Mesenchymal stem cell (in vitro differentiated cells and primary cell): ENCODE results near the gene RGL3.

Experiments used
- DNase-seq: peaks from one replicate; pipeline ENCODE4 v3.0.0-alpha.2; 2013
- H2AFZ ChIP-seq: one replicate; pipeline ENCODE4 v1.6.1; 2013; ENCODE audit warnings: low read depth, mild to moderate bottlenecking, control low read depth, inconsistent platforms, low read length, moderate library complexity
- H2AK5ac ChIP-seq: 2 replicates; pipeline ENCODE4 v1.6.1; 2013; ENCODE audit warnings: low read length, moderate library complexity, mild to moderate bottlenecking, inconsistent platforms; ENCODE audit not compliant: severe bottlenecking
- H2BK120ac ChIP-seq: one replicate; pipeline ENCODE4 v1.6.1; 2013; ENCODE audit warnings: low read depth, mild to moderate bottlenecking, inconsistent platforms, low read length, moderate library complexity
- H2BK12ac ChIP-seq, 2 experiments: one replicate each; pipeline ENCODE4 v1.6.1; 2013; ENCODE audit warnings: inconsistent platforms in 2 of 2, low read length in 2 of 2, mild to moderate bottlenecking in 2 of 2, moderate library complexity in 2 of 2, control low read depth in 1 of 2
- H2BK15ac ChIP-seq: one replicate; pipeline ENCODE4 v1.6.1; 2013; ENCODE audit warnings: mild to moderate bottlenecking, low read depth, inconsistent platforms; ENCODE audit not compliant: poor library complexity, severe bottlenecking
- H2BK5ac ChIP-seq: 2 replicates; pipeline ENCODE4 v1.6.1; 2013; ENCODE audit warnings: low read depth, mild to moderate bottlenecking, low read length, control low read depth, inconsistent platforms; ENCODE audit not compliant: poor library complexity, severe bottlenecking
- H3K14ac ChIP-seq, 2 experiments: one replicate each; pipeline ENCODE4 v1.6.1; 2013; ENCODE audit warnings: inconsistent platforms in 2 of 2, low read length in 2 of 2, control low read depth in 1 of 2, mild to moderate bottlenecking in 1 of 2, moderate library complexity in 1 of 2
- H3K18ac ChIP-seq, 2 experiments: one replicate each; pipeline ENCODE4 v1.6.1; 2013; ENCODE audit warnings: inconsistent platforms in 2 of 2, low read length in 2 of 2, control low read depth in 1 of 2, low read depth in 1 of 2, mild to moderate bottlenecking in 1 of 2
- H3K23ac ChIP-seq, 2 experiments: one replicate each; pipeline ENCODE4 v1.6.1; 2013; ENCODE audit warnings: inconsistent platforms in 2 of 2, low read length in 2 of 2, mild to moderate bottlenecking in 2 of 2, moderate library complexity in 2 of 2, control low read depth in 1 of 2
- H3K27ac ChIP-seq: 2 replicates; pipeline ENCODE4 v1.5.1; 2013; ENCODE audit warnings: mild to moderate bottlenecking, moderate library complexity, low read length, control low read depth, inconsistent platforms; ENCODE audit not compliant: poor library complexity, severe bottlenecking
- H3K27me3 ChIP-seq, 2 experiments: 2 replicates each; pipeline versions ENCODE4 v1.6.1 to v1.7.0; 2013; ENCODE audit warnings: low read length in 2 of 2, mild to moderate bottlenecking in 2 of 2, moderate library complexity in 2 of 2, control low read depth in 1 of 2, inconsistent platforms in 1 of 2; ENCODE audit not compliant: control insufficient read depth in 1 of 2, insufficient read depth in 1 of 2
- H3K36me3 ChIP-seq, 2 experiments: 2 replicates each; pipeline versions ENCODE4 v1.6.1 to v1.7.0; 2013; ENCODE audit warnings: low read length in 2 of 2, control low read depth in 1 of 2, inconsistent platforms in 1 of 2, low read depth in 1 of 2, mild to moderate bottlenecking in 1 of 2; ENCODE audit not compliant: insufficient read depth in 2 of 2, control insufficient read depth in 1 of 2
- H3K4ac ChIP-seq, 2 experiments: one replicate each; pipeline ENCODE4 v1.6.1; 2013; ENCODE audit warnings: inconsistent platforms in 2 of 2, low read length in 2 of 2, mild to moderate bottlenecking in 2 of 2, moderate library complexity in 2 of 2, control low read depth in 1 of 2, low read depth in 1 of 2
- H3K4me1 ChIP-seq: 2 replicates; pipeline ENCODE4 v1.6.1; 2013; ENCODE audit warnings: low read depth, low read length, control low read depth; ENCODE audit not compliant: control insufficient read depth, insufficient read depth
- H3K4me2 ChIP-seq: 2 replicates; pipeline ENCODE4 v1.6.1; 2013; ENCODE audit warnings: low read length, mild to moderate bottlenecking, inconsistent platforms; ENCODE audit not compliant: poor library complexity, severe bottlenecking
- H3K4me3 ChIP-seq, 2 experiments: 2 replicates each; pipeline versions ENCODE4 v1.5.1 to v1.7.0; 2013; ENCODE audit warnings: low read length in 2 of 2, mild to moderate bottlenecking in 2 of 2, control low read depth in 1 of 2, low read depth in 1 of 2; ENCODE audit not compliant: insufficient read depth in 1 of 2
- H3K79me1 ChIP-seq: replicated peaks from 2 replicates; pipeline ENCODE4 v1.6.1; 2013; ENCODE audit warnings: mild to moderate bottlenecking, control low read depth, low read length, inconsistent platforms; ENCODE audit not compliant: poor library complexity, severe bottlenecking
- H3K9ac ChIP-seq: 2 replicates; pipeline ENCODE4 v1.7.0; 2013; ENCODE audit warnings: mild to moderate bottlenecking, low read length, moderate library complexity
- H3K9me3 ChIP-seq: 2 replicates; pipeline ENCODE4 v1.7.0; 2013; ENCODE audit warnings: mild to moderate bottlenecking, low read length; ENCODE audit not compliant: control insufficient read depth
- H4K8ac ChIP-seq: one replicate; pipeline ENCODE4 v1.6.1; 2013; ENCODE audit warnings: inconsistent platforms, mild to moderate bottlenecking, low read length, moderate library complexity
- H4K91ac ChIP-seq: one replicate; pipeline ENCODE4 v1.6.1; 2013; ENCODE audit warnings: mild to moderate bottlenecking, low read length, inconsistent platforms
- WGBS: methylation state at CpG from one replicate; pipeline ENCODE4 v1.1.7; 2013; ENCODE audit warnings: mixed read lengths; 5-methylcytosine and 5-hydroxymethylcytosine counted together

RGL3 gene

DNA sequence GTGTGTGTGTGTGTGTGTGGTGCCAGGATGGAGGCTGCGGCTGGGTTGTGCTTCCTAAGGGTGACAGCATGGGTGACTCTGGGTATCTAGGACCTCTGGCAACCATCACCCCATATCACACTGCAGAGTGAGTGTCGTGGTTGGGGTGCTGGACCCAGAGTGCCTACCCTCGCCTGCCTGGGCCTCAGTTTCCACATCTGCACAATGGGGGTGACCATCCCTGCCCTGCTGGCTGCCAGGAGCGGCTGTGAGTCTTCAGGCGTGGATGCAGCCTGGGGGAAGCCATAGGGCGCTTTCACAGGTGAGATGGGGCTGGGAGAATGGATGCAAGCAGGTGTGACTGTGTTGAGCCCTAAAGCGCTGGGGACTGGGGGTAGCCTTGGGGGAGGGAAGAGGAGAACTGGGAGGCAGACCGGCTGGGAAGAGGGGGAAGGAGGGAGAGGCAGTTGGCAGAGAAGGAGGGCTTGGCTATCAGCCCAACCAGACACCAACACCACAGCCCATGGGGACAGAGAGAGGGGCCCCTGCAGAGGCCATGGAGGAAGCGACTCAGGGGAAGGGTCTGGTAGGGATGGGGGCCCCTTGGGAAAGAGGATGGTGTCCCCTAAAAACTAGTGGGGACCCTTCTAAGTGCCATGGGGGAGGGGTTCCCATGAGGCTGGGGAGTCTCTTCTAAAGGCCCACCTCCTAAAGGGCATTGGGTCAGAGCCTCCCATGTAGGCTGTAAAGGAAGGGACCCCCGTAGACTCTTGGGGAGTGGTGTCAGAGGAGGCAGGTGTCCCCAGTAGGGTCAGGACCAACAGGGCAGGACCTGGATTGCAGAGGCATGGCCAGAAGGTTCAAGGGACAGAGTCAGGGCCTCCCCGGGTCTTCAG lies 62.2 kb downstream of the RGL3 start:
- Histone ChIP-seq H3K27me3 (peaks cover 0 to 27% of the 10 kb centered on the region in 2 experiments), H4K8ac (no peak overlapping the region), H3K14ac (no peak overlapping the region), H3K4ac (no peak overlapping the region), H3K36me3 (peaks cover 23 to 36% of the 10 kb centered on the region in 2 experiments), H3K9me3 (no peaks in the 10 kb centered on the region), H3K18ac (no peak overlapping the region), H2BK12ac (no peak overlapping the region), H3K27ac (no peak overlapping the region), H3K23ac (no peak overlapping the region), H3K4me1 (peaks cover 20% of the 10 kb centered on the region), H2AFZ (no peak overlapping the region), H3K4me2 (no peak overlapping the region), H3K9ac (no peak overlapping the region), H2AK5ac (no peak overlapping the region), H4K91ac (no peak overlapping the region), H3K79me1 (peaks cover 6% of the 10 kb centered on the region), H2BK5ac (no peak overlapping the region), H2BK120ac (no peak overlapping the region), H3K4me3 (peak overlapping the region in 1 of 2 experiments; percentile 98), H2BK15ac (no peak overlapping the region)
- WGBS: 91% methylated on average over 10 of the region's 11 CpGs
- no peak for DNase-seq

DNA sequence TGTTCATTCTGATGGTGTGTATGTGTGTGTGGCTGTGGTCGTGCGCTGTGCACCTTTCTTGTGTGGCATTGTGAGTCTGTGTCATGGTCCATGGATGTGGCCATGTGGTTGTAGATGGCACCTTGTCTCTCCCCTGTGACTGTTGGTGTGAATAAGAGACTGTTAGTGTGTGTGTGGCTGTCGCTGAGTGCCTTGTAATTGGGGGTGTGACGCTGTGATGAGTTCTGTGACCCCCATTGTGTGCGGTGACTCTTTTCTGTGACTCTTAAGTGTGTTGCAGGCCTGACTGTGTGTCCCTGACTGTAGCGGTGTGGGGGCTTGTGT lies 63.1 kb downstream of the RGL3 start:
- H3K27ac ChIP-seq: no peak overlapping the region
- peak overlapping the region in 1 of 2 experiments; percentile 75 for H3K14ac ChIP-seq
- peaks cover 6% of the 10 kb centered on the region for H3K79me1 ChIP-seq
- H3K23ac ChIP-seq: no peak overlapping the region
- H2BK12ac ChIP-seq: peak overlapping the region; percentile 40 to 71
- H3K4me3 ChIP-seq: peak overlapping the region; percentile 69 to 98
- H3K4me1 ChIP-seq: peaks cover 13% of the 10 kb centered on the region
- H4K8ac ChIP-seq: peak overlapping the region; percentile 72
- DNase-seq: no peak
- H2BK120ac ChIP-seq: no peak overlapping the region
- peaks cover 14 to 28% of the 10 kb centered on the region in 2 experiments for H3K36me3 ChIP-seq
- H3K18ac ChIP-seq: peak overlapping the region; percentile 87 to 90
- H2AFZ ChIP-seq: no peak overlapping the region
- H3K9me3 ChIP-seq: no peaks in the 10 kb centered on the region
- H3K4ac ChIP-seq: peak overlapping the region in 1 of 2 experiments; percentile 13
- H3K4me2 ChIP-seq: peak overlapping the region; percentile 37
- no peak overlapping the region for H2BK5ac ChIP-seq
- 93% methylated on average over 6 of the region's 6 CpGs for WGBS
- H4K91ac ChIP-seq: peak overlapping the region; percentile 83
- H3K9ac ChIP-seq: peak overlapping the region; percentile 87
- peaks cover 0 to 19% of the 10 kb centered on the region in 2 experiments for H3K27me3 ChIP-seq
- no peak overlapping the region for H2AK5ac ChIP-seq
- H2BK15ac ChIP-seq: no peak overlapping the region

DNA sequence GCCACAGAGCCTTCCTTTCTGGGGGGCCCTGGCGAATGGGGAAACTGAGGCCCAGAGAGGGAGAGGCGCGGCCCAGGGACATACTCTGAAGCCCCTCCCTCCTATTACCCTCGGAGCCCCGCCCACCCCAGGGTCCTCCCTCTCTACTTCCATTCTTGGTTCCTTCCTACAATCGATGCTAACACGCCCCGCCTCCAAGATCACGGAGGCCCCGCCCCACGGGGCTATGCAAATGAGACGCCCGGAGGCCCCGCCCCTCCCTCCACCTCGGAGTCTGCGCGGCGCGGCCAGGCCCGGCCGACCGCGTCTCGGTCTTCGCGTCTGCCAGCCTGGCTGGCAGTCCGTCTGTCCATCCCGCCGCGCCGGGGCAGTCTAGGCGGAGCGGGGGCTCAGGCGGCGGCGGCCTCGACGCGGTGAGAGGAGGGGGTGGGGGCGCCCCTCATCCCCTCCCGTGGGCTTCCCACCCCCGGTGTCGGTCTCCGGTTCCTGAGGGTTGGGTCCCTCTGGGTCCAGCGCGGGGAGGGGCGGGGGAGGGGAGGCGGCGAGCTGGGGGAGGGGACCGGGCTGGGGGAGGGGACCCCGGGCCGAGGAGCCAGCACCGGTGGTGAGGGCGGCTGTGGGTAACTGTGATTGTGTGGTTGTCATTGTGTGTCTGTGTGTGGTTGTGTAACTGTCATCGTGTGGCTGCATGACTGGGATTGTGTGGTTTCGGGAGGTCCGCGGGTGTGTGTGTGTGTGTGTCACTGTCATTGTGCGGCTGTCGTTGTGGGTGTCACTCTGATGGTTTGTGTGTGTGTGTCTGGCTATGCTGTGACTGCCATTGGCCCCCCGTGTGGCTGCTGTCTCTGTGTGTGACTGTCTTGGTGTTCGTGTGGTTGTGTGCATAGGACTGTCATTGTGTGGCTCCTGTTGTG lies 63.7 kb downstream of the RGL3 start, which contains the start of gene PLPPR2:
Gene PLPPR2 (plus strand): TSS at position 273 of the 914 bp plus-strand sequence. CDS start 2,242 bp downstream, outside the sequence.
- peak within 1 kb of the TSS; percentile 69 to 98 for H3K4me3 ChIP-seq
- peak within 1 kb of the TSS; percentile 13 to 59 for H3K4ac ChIP-seq
- no peak within 1 kb of the TSS for H3K27ac ChIP-seq
- H3K14ac ChIP-seq: peak within 1 kb of the TSS in 1 of 2 experiments; percentile 84
- H3K4me1 ChIP-seq: peaks cover 13% of the 10 kb centered on the region
- peak within 1 kb of the TSS; percentile 75 for H3K4me2 ChIP-seq
- H3K36me3 ChIP-seq: peaks cover 8 to 21% of the 10 kb centered on the region in 2 experiments
- H3K27me3 ChIP-seq: peaks cover 0 to 13% of the 10 kb centered on the region in 2 experiments
- H2BK15ac ChIP-seq: peak within 1 kb of the TSS; percentile 95
- H4K8ac ChIP-seq: peak within 1 kb of the TSS; percentile 72
- H2BK5ac ChIP-seq: no peak within 1 kb of the TSS
- DNase-seq: peak; percentile 91
- no peak within 1 kb of the TSS for H2AK5ac ChIP-seq
- peak within 1 kb of the TSS; percentile 36 for H2AFZ ChIP-seq
- H2BK12ac ChIP-seq: peak within 1 kb of the TSS; percentile 69 to 71
- peak within 1 kb of the TSS; percentile 87 for H3K9ac ChIP-seq
- H4K91ac ChIP-seq: peak within 1 kb of the TSS; percentile 83
- H2BK120ac ChIP-seq: peak within 1 kb of the TSS; percentile 83
- WGBS: 12% methylated on average over 42 of the region's 62 CpGs
- peak within 1 kb of the TSS; percentile 87 to 92 for H3K18ac ChIP-seq
- peak within 1 kb of the TSS in 1 of 2 experiments; percentile 20 for H3K23ac ChIP-seq
- H3K9me3 ChIP-seq: no peaks in the 10 kb centered on the region
- H3K79me1 ChIP-seq: peaks cover 6% of the 10 kb centered on the region
